Stomach (tissue), 4 donors: Measurements from ENCODE around the gene MAP3K1.

Experiments
- CTCF ChIP-seq, 7 experiments: fragments of 450-650 bp in 4 of 7; fragments of 200-600 bp in 3 of 7; sonication (generic) in 3 of 7; IDR thresholded peaks; one replicate each; pipeline ENCODE4 v1.5.1; 2016 to 2019; ENCODE audit warnings: antibody characterized with exemption in 7 of 7, control low read depth in 2 of 7, mild to moderate bottlenecking in 1 of 7
- EP300 ChIP-seq: sonication (generic); formaldehyde crosslinking; IDR thresholded peaks from one replicate; pipeline ENCODE4 v1.6.1; 2017; ENCODE audit warnings: antibody characterized with exemption

- TF ChIP-seq EP300 (no peak), CTCF (IDR thresholded peaks at IDR 0.05) (no peak)
These were observed 93.6 kb downstream of the MAP3K1 start for GRCh38 chr5:56908942-56909293.
